A549 (cell line): ENCODE results near the gene FGFR4. TPM values are rescaled to one million over a fixed set of nuclear protein-coding genes. Genes with fewer than 3 reads are reported as not detected.

Experiments used
- ATAC-seq, 2 experiments: fragments of 200-7000 bp in 1 of 2; fragments of >200 bp in 1 of 2; cut with Nextera tagmentation in 1 of 2; cut with Tn5 transposase in 1 of 2; 3 replicates each; pipeline versions ENCODE4 v1.8.0 to v1.9.1; 2018 to 2020; ENCODE audit warnings: mild to moderate bottlenecking in 1 of 2, moderate library complexity in 1 of 2
- CTCF ChIA-PET: fragments of 300-600 bp; sonication (Branson Sonifier 250); formaldehyde crosslinking; extraction: SDS; loops from one replicate; lab custom pipeline; 2021; ENCODE audit warnings: antibody characterized with exemption, inconsistent platforms; lab: Yijun Ruan, JAX
- POLR2A ChIA-PET: fragments of 350-600 bp; formaldehyde crosslinking; extraction: SDS; loops from one replicate; lab custom pipeline; 2021; ENCODE audit warnings: antibody characterized with exemption, inconsistent platforms; lab: Yijun Ruan, JAX
- DNase-seq, 2 experiments: peaks; one replicate each; pipeline versions ENCODE4 v3.0.0 to v3.0.0-alpha.2; 2011 to 2016; ENCODE audit warnings: low read depth in 1 of 2, low spot score in 1 of 2
- FAIRE-seq: peaks from 2 replicates; lab custom pipeline; 2011; peaks lifted over from hg19 to GRCh38; lab: Jason Lieb, UNC
- H3K27ac ChIP-seq, 2 experiments: fragments of >200 bp; sonication (Bioruptor Twin); formaldehyde crosslinking; 3 replicates each; pipeline ENCODE4 v1.5.1; 2016 to 2017
- H3K4me1 ChIP-seq: fragments of >200 bp; sonication (Bioruptor Twin); formaldehyde crosslinking; 3 replicates; pipeline ENCODE4 v1.6.1; 2016
- H3K4me2 ChIP-seq: fragments of >200 bp; sonication (Bioruptor Twin); formaldehyde crosslinking; 3 replicates; pipeline ENCODE4 v1.6.1; 2016
- H3K4me3 ChIP-seq: fragments of >200 bp; sonication (Bioruptor Twin); formaldehyde crosslinking; 3 replicates; pipeline ENCODE4 v1.5.1; 2016
- H3K9me3 ChIP-seq: fragments of >200 bp; sonication (Bioruptor Twin); formaldehyde crosslinking; 3 replicates; pipeline ENCODE4 v1.6.1; 2016
- EHF ChIP-seq: fragments of 250-450 bp; sonication (Bioruptor Pico); IDR thresholded peaks from 2 replicates; pipeline ENCODE4 v1.5.0; 2020; ENCODE audit warnings: mild to moderate bottlenecking
- EP300 ChIP-seq, 2 experiments: fragments of >200 bp; sonication (Bioruptor Twin); formaldehyde crosslinking; IDR thresholded peaks; 2 replicates in 1 of 2; 3 replicates in 1 of 2; pipeline ENCODE4 v1.6.1; 2016 to 2017
- ESRRA ChIP-seq: fragments of 150-350 bp; IDR thresholded peaks from 2 replicates; pipeline ENCODE4 v1.6.1; 2014; ENCODE audit warnings: mild to moderate bottlenecking, low read length, borderline replicate concordance
- FOSL2 ChIP-seq, 2 experiments: fragments of 450-650 bp in 1 of 2; fragments of >200 bp in 1 of 2; sonication (Bioruptor Twin) in 1 of 2; formaldehyde crosslinking; IDR thresholded peaks; 2 replicates each; pipeline versions ENCODE4 v1.5.0 to v1.6.1; 2016 to 2020; ENCODE audit warnings: mild to moderate bottlenecking in 1 of 2, moderate library complexity in 1 of 2
- FOXS1 ChIP-seq: fragments of 250-450 bp; sonication (Bioruptor Pico); IDR thresholded peaks from 2 replicates; pipeline ENCODE4 v1.5.0; 2020; ENCODE audit warnings: mild to moderate bottlenecking, moderate library complexity
- HOXB13 ChIP-seq: fragments of 250-450 bp; sonication (Bioruptor Pico); IDR thresholded peaks from 2 replicates; pipeline ENCODE4 v1.5.0; 2020; ENCODE audit warnings: low read depth, mild to moderate bottlenecking, moderate library complexity
- HOXB5 ChIP-seq: fragments of 250-450 bp; sonication (Bioruptor Pico); IDR thresholded peaks from 2 replicates; pipeline ENCODE4 v1.5.0; 2020; ENCODE audit warnings: mild to moderate bottlenecking, moderate library complexity
- JUNB ChIP-seq: fragments of >200 bp; sonication (Bioruptor Twin); formaldehyde crosslinking; IDR thresholded peaks from 2 replicates; pipeline ENCODE4 v1.6.1; 2016
- KDM1A ChIP-seq: fragments of 200-600 bp; sonication (generic); IDR thresholded peaks from 2 replicates; pipeline ENCODE4 v1.6.1; 2016; ENCODE audit warnings: low read depth, mild to moderate bottlenecking
- MYC ChIP-seq: IDR thresholded peaks from 2 replicates; pipeline ENCODE4 v1.6.1; 2012; ENCODE audit warnings: mild to moderate bottlenecking, inconsistent platforms, low read length, improper control_type of control experiment, borderline replicate concordance
- NPAS2 ChIP-seq: fragments of 250-450 bp; sonication (Bioruptor Pico); IDR thresholded peaks from 2 replicates; pipeline ENCODE4 v1.8.0; 2022; ENCODE audit warnings: mild to moderate bottlenecking, moderate library complexity, borderline replicate concordance
- PHF8 ChIP-seq: fragments of 200-600 bp; sonication (generic); IDR thresholded peaks from 2 replicates; pipeline ENCODE4 v1.6.1; 2016; ENCODE audit warnings: low read depth, mild to moderate bottlenecking, antibody characterized with exemption, moderate library complexity, borderline replicate concordance
- POLR2AphosphoS2 ChIP-seq: conservative IDR thresholded peaks from 2 replicates; pipeline ENCODE4 v1.6.1; 2012; ENCODE audit warnings: low read length, improper control_type of control experiment, inconsistent platforms
- RAD21 ChIP-seq, 2 experiments: fragments of >200 bp in 1 of 2; sonication (Bioruptor Twin) in 1 of 2; formaldehyde crosslinking in 1 of 2; IDR thresholded peaks in 1 of 2; conservative IDR thresholded peaks in 1 of 2; 2 replicates in 1 of 2; 3 replicates in 1 of 2; pipeline ENCODE4 v1.6.1; 2012 to 2018; ENCODE audit warnings: inconsistent platforms in 1 of 2
- RARB ChIP-seq: fragments of 250-450 bp; sonication (Bioruptor Pico); IDR thresholded peaks from 2 replicates; pipeline ENCODE4 v1.8.0; 2021; ENCODE audit warnings: mild to moderate bottlenecking, moderate library complexity
- SMC3 ChIP-seq: fragments of >200 bp; sonication (Bioruptor Twin); formaldehyde crosslinking; IDR thresholded peaks from 3 replicates; pipeline ENCODE4 v1.6.1; 2018; ENCODE audit warnings: inconsistent platforms
- TFCP2L1 ChIP-seq: fragments of 250-450 bp; sonication (Bioruptor Pico); IDR thresholded peaks from 2 replicates; pipeline ENCODE4 v1.5.0; 2021; ENCODE audit warnings: mild to moderate bottlenecking
- ZC3H11A ChIP-seq: fragments of 450-650 bp; IDR thresholded peaks from 2 replicates; pipeline ENCODE4 v1.6.1; 2014; ENCODE audit warnings: antibody characterized with exemption, mild to moderate bottlenecking
- ZNF302 ChIP-seq: fragments of 250-450 bp; sonication (Bioruptor Pico); IDR thresholded peaks from 2 replicates; pipeline ENCODE4 v1.9.0; 2021; ENCODE audit warnings: inconsistent platforms, mild to moderate bottlenecking, moderate library complexity
- WGBS: methylation state at CpG from one replicate; pipeline ENCODE4 v1.1.6; 2017; ENCODE audit errors: missing lambda C conversion rate; 5-methylcytosine and 5-hydroxymethylcytosine counted together
- polyA plus RNA-seq, 4 experiments: library from polyadenylated mRNA; depleted of rRNA in 3 of 4; stranded (reverse); fragments of >200 nt; fragmentation: RNase III in 1 of 4; extraction: RNeasy Plus Mini Kit Qiagen cat#74134 plus additional on column Dnase treatment in 1 of 4; gene quantifications; 2 replicates in 3 of 4; 3 replicates in 1 of 4; pipeline ENCODE4 v1.2.3, GENCODE V29; 2011 to 2017
- TF ChIP-seq, protein P1 (sequence below): IDR thresholded peaks from 2 replicates; pipeline ENCODE4 v1.6.1; 2012
- TF ChIP-seq, protein P2 (sequence below): fragments of 250-450 bp; sonication (Bioruptor Pico); IDR thresholded peaks from 2 replicates; pipeline ENCODE4 v1.5.0; 2020; ENCODE audit warnings: low read depth, mild to moderate bottlenecking, moderate library complexity
- TF ChIP-seq, protein P3 (sequence below): fragments of >200 bp; sonication (Bioruptor Twin); formaldehyde crosslinking; IDR thresholded peaks from 2 replicates; pipeline ENCODE4 v1.6.1; 2016
- TF ChIP-seq, protein P4 (sequence below): IDR thresholded peaks from 2 replicates; pipeline ENCODE4 v1.6.1; 2012

Gene FGFR4
- polyA plus RNA-seq, 2 of the 4 experiments (the other 2 are of a cell fraction): 31.8 to 45.2 TPM

GRCh38 chr5:177124486-177124991, 37.8 kb downstream of the FGFR4 start:
- TF ChIP-seq KDM1A (no peak), TFCP2L1 (no peak), POLR2AphosphoS2 (no peak), HOXB13 (CRISPR knock-in tag) (no peak), RAD21 (conservative IDR thresholded peaks at IDR 0.05 in 1 of 2, IDR thresholded peaks at IDR 0.05 in 1 of 2) (no peak), JUNB (no peak), ZC3H11A (no peak), FOXS1 (CRISPR knock-in tag) (no peak), NPAS2 (CRISPR knock-in tag) (no peak), FOSL2 (IDR thresholded peaks at IDR 0.05) (no peak), FOSL2 (CRISPR knock-in tag; IDR thresholded peaks at IDR 0.05) (no peak)
- TF ChIP-seq, protein P1, sequence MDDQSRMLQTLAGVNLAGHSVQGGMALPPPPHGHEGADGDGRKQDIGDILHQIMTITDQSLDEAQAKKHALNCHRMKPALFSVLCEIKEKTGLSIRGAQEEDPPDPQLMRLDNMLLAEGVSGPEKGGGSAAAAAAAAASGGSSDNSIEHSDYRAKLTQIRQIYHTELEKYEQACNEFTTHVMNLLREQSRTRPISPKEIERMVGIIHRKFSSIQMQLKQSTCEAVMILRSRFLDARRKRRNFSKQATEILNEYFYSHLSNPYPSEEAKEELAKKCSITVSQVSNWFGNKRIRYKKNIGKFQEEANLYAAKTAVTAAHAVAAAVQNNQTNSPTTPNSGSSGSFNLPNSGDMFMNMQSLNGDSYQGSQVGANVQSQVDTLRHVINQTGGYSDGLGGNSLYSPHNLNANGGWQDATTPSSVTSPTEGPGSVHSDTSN: no peak
- TF ChIP-seq, protein P2, sequence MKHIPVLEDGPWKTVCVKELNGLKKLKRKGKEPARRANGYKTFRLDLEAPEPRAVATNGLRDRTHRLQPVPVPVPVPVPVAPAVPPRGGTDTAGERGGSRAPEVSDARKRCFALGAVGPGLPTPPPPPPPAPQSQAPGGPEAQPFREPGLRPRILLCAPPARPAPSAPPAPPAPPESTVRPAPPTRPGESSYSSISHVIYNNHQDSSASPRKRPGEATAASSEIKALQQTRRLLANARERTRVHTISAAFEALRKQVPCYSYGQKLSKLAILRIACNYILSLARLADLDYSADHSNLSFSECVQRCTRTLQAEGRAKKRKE (CRISPR knock-in tag): no peak
- TF ChIP-seq, protein P3, sequence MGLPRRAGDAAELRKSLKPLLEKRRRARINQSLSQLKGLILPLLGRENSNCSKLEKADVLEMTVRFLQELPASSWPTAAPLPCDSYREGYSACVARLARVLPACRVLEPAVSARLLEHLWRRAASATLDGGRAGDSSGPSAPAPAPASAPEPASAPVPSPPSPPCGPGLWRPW: no peak
- CTCF ChIA-PET: interaction anchor here (1.2 to 16.4 kb wide), 4 partner anchors 9 to 52 kb away, joined by 3 to 168 read pairs (median 5); partner anchors contain the start of gene NSD1

GRCh38 chr5:177126771-177127170, 40.1 kb downstream of the FGFR4 start:
- CTCF ChIA-PET: interaction anchor here (0.6 to 16.4 kb wide), 8 partner anchors 14 to 466 kb away, joined by 3 to 168 read pairs (median 3); no protein-coding TSS in a partner anchor
- no peak overlapping the region for H3K4me2 ChIP-seq
- H3K4me3 ChIP-seq: no peak overlapping the region
- no peak for DNase-seq
- H3K9me3 ChIP-seq: no peaks in the 10 kb centered on the region
- POLR2A ChIA-PET: no interaction called here
- FAIRE-seq: no peak
- WGBS: 79% methylated on average over 1 of the region's 1 CpG
- H3K4me1 ChIP-seq: no peaks in the 10 kb centered on the region
- TF ChIP-seq MYC: no peak
- TF ChIP-seq KDM1A: no peak
- no peak for TF ChIP-seq EHF
- no peak for TF ChIP-seq ZNF302 (CRISPR knock-in tag)
- no peak overlapping the region for H3K27ac ChIP-seq
- ATAC-seq: no peak

More at GRCh38 chr5:177124486-177124991, 37.8 kb downstream of the FGFR4 start:
- Histone ChIP-seq H3K9me3 (no peaks in the 10 kb centered on the region), H3K27ac (no peak overlapping the region), H3K4me3 (no peak overlapping the region), H3K4me1 (no peaks in the 10 kb centered on the region), H3K4me2 (no peak overlapping the region)
- DNase-seq (no peak), ATAC-seq (peak in 1 of 2 experiments; percentile 43; a peak in 3 of 6 replicates), FAIRE-seq (no peak)
- POLR2A ChIA-PET: interaction anchor here (0.7 kb wide), 1 partner anchor 96 kb away, joined by 7 read pairs; no protein-coding TSS in a partner anchor
- WGBS: 73% methylated on average over 4 of the region's 4 CpGs

- no peaks in the 10 kb centered on the region for H3K9me3 ChIP-seq
- 0 out of 3 replicates have a peak, but pooled peaks cover 3% of the 10 kb centered on the region for H3K4me1 ChIP-seq
- POLR2A ChIA-PET: no interaction called here
- TF ChIP-seq, protein P3: no peak
- TF ChIP-seq ZNF302 (CRISPR knock-in tag) (no peak), RARB (CRISPR knock-in tag) (no peak), EP300 (IDR thresholded peaks at IDR 0.05) (no peak), HOXB5 (CRISPR knock-in tag) (no peak), ESRRA (no peak), PHF8 (no peak), JUNB (no peak), SMC3 (no peak)
- TF ChIP-seq, protein P2 (CRISPR knock-in tag): no peak
- TF ChIP-seq, protein P4, sequence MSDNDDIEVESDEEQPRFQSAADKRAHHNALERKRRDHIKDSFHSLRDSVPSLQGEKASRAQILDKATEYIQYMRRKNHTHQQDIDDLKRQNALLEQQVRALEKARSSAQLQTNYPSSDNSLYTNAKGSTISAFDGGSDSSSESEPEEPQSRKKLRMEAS: no peak
- H3K4me2 ChIP-seq: no peak overlapping the region
- FAIRE-seq: no peak
- ATAC-seq: no peak
- 70% methylated on average over 4 of the region's 4 CpGs for WGBS
- no peak for DNase-seq
- CTCF ChIA-PET: interaction anchor here (16.4 kb wide), 1 partner anchor 16 kb away, joined by 168 read pairs; no protein-coding TSS in a partner anchor
- no peak overlapping the region for H3K4me3 ChIP-seq
- H3K27ac ChIP-seq: no peak overlapping the region
Observed at GRCh38 chr5:177128551-177128981, 41.9 kb downstream of the FGFR4 start.
